ENCODE results near the gene AMDHD2. TPM values are rescaled to one million over a fixed set of nuclear protein-coding genes. Genes with fewer than 3 reads are reported as not detected.
A peak's percentile ranks its signal among the peaks of the same experiment; 100 is the strongest.

Gene AMDHD2
- 31.1 and 45.7 TPM in 2 replicates for total RNA-seq

DNA sequence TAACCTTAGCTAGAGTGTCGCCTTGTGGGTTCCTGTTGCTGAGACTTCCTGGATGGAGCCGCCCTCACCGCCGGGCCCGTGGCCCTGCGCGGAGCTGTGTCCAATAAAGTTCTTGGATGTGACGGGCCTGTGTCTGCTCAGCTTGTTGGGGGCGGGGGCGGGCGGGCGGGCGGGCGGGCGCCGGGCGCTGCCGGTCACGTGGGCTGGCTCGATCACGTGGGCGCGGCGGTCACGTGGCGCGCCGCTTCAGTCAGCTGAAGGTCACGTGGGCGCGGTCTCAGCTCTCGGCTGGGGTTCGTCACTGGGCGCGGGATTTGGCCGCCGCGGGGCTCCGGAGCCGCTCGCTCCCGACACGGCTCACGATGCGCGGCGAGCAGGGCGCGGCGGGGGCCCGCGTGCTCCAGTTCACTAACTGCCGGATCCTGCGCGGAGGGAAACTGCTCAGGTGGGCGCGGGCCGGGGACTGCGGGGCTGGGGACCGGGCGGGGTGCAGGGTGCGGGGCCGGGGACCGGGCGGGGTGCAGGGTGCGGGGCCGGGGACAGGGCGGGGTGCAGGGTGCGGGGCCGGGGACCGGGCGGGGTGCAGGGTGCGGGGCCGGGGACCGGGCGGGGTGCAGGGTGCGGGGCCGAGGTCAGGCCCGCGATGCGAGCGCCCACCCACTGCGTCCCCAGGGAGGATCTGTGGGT lies at the start of gene AMDHD2:
Gene AMDHD2, plus strand, starts transcription at position 275 of the 687 bp plus-strand sequence. Its CDS starts 88 bp downstream, at position 363.
- peak; percentile 92 for DNase-seq (ENCODE audit: low read depth)
- TF ChIP-seq, protein P1, sequence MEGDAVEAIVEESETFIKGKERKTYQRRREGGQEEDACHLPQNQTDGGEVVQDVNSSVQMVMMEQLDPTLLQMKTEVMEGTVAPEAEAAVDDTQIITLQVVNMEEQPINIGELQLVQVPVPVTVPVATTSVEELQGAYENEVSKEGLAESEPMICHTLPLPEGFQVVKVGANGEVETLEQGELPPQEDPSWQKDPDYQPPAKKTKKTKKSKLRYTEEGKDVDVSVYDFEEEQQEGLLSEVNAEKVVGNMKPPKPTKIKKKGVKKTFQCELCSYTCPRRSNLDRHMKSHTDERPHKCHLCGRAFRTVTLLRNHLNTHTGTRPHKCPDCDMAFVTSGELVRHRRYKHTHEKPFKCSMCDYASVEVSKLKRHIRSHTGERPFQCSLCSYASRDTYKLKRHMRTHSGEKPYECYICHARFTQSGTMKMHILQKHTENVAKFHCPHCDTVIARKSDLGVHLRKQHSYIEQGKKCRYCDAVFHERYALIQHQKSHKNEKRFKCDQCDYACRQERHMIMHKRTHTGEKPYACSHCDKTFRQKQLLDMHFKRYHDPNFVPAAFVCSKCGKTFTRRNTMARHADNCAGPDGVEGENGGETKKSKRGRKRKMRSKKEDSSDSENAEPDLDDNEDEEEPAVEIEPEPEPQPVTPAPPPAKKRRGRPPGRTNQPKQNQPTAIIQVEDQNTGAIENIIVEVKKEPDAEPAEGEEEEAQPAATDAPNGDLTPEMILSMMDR (IDR thresholded peaks at IDR 0.05; ENCODE audit: insufficient read depth, low read depth, low read length) = no peak
- H3K4me3 ChIP-seq (ENCODE audit: low read depth, low read length) = peak within 1 kb of the TSS; percentile 70

- TF ChIP-seq, protein P1 (IDR thresholded peaks at IDR 0.05; ENCODE audit: insufficient read depth, low read depth, low read length) = no peak
- DNase-seq (ENCODE audit: low read depth) = no peak
- no peak overlapping the region for H3K4me3 ChIP-seq (ENCODE audit: low read depth, low read length)
These were observed 49.6 kb upstream of the AMDHD2 start for GRCh38 chr16:2470603-2471015.

DNA sequence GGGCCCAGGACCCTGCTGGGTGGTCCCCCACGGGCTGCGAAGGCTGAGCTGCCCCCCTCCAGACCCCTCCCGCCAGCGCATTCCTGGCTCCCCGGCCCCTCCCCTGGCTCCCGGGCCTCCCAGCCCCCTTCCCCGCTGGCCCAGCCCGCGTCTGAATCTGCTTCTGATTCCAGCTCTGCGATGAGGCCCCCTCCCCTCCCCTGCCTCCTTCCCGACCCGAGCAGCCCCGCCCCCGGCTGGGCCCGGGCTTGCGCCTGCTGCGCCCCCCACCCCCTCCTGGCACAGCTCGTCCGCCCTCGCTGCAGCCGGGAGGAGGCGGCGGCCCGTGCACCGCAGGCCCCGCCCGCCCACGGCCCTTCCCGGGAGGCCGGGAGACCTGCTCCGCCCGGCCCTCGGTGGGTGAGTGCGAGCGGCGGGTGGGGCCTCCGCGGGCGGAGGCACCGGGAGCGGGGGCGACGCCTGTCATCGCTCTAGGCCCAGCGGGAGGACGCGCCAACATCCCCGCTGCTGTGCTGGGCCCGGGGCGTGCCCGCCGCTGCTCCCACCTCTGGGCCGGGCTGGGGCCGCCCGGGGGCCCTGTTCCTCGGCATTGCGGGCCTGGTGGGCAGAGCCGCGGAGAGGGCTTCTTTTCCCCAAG lies 49.0 kb upstream of the AMDHD2 start, which contains the start of gene NTN3:
Gene NTN3, plus strand, starts transcription at position 282 of the 637 bp plus-strand sequence. CDS start 405 bp downstream, outside the sequence.
- peak within 1 kb of the TSS; percentile 35 for H3K4me3 ChIP-seq (ENCODE audit: low read depth, low read length)
- no peak for DNase-seq (ENCODE audit: low read depth)
- TF ChIP-seq, protein P1 (IDR thresholded peaks at IDR 0.05; ENCODE audit: insufficient read depth, low read depth, low read length) = no peak

DNA sequence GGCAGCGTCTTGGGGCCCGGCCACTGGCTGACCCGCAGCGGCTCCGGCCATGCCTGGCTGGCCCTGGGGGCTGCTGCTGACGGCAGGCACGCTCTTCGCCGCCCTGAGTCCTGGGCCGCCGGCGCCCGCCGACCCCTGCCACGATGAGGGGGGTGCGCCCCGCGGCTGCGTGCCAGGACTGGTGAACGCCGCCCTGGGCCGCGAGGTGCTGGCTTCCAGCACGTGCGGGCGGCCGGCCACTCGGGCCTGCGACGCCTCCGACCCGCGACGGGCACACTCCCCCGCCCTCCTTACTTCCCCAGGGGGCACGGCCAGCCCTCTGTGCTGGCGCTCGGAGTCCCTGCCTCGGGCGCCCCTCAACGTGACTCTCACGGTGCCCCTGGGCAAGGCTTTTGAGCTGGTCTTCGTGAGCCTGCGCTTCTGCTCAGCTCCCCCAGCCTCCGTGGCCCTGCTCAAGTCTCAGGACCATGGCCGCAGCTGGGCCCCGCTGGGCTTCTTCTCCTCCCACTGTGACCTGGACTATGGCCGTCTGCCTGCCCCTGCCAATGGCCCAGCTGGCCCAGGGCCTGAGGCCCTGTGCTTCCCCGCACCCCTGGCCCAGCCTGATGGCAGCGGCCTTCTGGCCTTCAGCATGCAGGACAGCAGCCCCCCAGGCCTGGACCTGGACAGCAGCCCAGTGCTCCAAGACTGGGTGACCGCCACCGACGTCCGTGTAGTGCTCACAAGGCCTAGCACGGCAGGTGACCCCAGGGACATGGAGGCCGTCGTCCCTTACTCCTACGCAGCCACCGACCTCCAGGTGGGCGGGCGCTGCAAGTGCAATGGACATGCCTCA lies 48.3 kb upstream of the AMDHD2 start:
- no peak for DNase-seq (ENCODE audit: low read depth)

GRCh38 chr16:2472488-2472864 lies 47.7 kb upstream of the AMDHD2 start:
- no peak overlapping the region for H3K4me3 ChIP-seq (ENCODE audit: low read depth, low read length)
- no peak for DNase-seq (ENCODE audit: low read depth)
- TF ChIP-seq, protein P1 (IDR thresholded peaks at IDR 0.05; ENCODE audit: insufficient read depth, low read depth, low read length) = no peak

More for the DNA sequence above, 48.3 kb upstream of the AMDHD2 start:
- TF ChIP-seq, protein P1 (IDR thresholded peaks at IDR 0.05; ENCODE audit: insufficient read depth, low read depth, low read length) = no peak
- peak overlapping the region; percentile 35 for H3K4me3 ChIP-seq (ENCODE audit: low read depth, low read length)

- no peak overlapping the region for H3K4me3 ChIP-seq (ENCODE audit: low read depth, low read length)
- DNase-seq (ENCODE audit: low read depth) = no peak
- TF ChIP-seq, protein P1 (IDR thresholded peaks at IDR 0.05; ENCODE audit: insufficient read depth, low read depth, low read length) = no peak
These were observed 47.2 kb upstream of the AMDHD2 start for GRCh38 chr16:2472885-2473445.
